ENCODE results near the gene TIMM9.

The TIMM9 gene

DNA sequence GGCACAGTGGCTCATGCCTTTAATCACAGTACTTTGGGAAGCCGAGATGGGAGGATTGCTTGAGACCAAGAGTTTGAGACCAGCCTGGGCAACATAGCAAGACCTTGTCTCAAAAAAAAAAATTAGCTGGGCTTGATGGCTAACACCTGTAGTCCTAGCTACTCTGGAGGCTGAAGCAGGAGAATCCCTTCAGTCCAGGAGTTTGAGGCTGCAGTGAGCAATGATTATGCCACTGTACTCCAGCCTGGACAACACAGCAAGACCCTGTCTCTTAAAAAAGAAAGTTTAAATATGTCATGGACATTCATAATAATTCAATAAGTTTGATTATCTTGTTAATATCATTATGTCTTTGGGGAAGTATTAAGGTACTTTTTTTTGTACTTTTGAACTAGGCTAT is 39.1 kb upstream of the TIMM9 start:
- TF ChIP-seq TCF12 (IDR thresholded peaks at IDR 0.05; ENCODE audit: low read depth) (no peak), MAX (IDR thresholded peaks at IDR 0.05) (no peak)

DNA sequence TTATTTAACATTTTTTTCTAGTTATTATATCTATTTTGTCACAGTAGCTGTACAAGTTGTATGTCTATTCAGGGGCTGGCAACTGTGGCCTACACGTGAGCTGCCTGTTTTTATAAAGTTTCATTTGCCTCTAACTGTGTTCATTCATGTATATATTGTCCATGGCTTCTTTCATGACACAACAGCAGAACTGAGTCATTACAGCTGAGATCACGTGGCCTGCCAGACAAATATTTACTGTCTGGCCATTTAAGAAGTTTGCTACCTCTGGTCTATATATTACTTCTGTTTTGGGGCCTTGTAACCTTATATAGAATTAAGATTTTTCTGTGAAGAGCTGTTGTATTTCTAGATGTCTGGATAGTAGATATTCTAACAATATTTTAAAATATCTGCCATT is 38.1 kb upstream of the TIMM9 start:
- no peak for TF ChIP-seq NFIC (IDR thresholded peaks at IDR 0.05)
- TF ChIP-seq, protein P1, sequence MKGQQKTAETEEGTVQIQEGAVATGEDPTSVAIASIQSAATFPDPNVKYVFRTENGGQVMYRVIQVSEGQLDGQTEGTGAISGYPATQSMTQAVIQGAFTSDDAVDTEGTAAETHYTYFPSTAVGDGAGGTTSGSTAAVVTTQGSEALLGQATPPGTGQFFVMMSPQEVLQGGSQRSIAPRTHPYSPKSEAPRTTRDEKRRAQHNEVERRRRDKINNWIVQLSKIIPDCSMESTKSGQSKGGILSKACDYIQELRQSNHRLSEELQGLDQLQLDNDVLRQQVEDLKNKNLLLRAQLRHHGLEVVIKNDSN (IDR thresholded peaks at IDR 0.05), result peak; percentile 41

- no peak for TF ChIP-seq YY1 (IDR thresholded peaks at IDR 0.05; ENCODE audit: low read depth)
- TF ChIP-seq TAF1 (IDR thresholded peaks at IDR 0.05; ENCODE audit: low read depth), result no peak
- TF ChIP-seq FOXM1 (IDR thresholded peaks at IDR 0.05; ENCODE audit: borderline replicate concordance, low read depth), result no peak
- TF ChIP-seq, protein P1 (IDR thresholded peaks at IDR 0.05), result no peak
Observed at GRCh38 chr14:58464652-58465051, 37.3 kb upstream of the TIMM9 start.

GRCh38 chr14:58463147-58463546 is 35.8 kb upstream of the TIMM9 start:
- TF ChIP-seq CREB1 (IDR thresholded peaks at IDR 0.05; ENCODE audit: low read depth), result no peak
- no peak for TF ChIP-seq EP300 (IDR thresholded peaks at IDR 0.05; ENCODE audit: borderline replicate concordance)
- no peak for TF ChIP-seq YY1 (IDR thresholded peaks at IDR 0.05; ENCODE audit: low read depth)
- no peak for TF ChIP-seq TAF1 (IDR thresholded peaks at IDR 0.05; ENCODE audit: low read depth)
- TF ChIP-seq, protein P1 (IDR thresholded peaks at IDR 0.05), result no peak
- TF ChIP-seq RAD21 (IDR thresholded peaks at IDR 0.05; ENCODE audit: low read depth), result no peak
- no peak for TF ChIP-seq MAX (IDR thresholded peaks at IDR 0.05)
- TF ChIP-seq FOXM1 (IDR thresholded peaks at IDR 0.05; ENCODE audit: borderline replicate concordance, low read depth), result no peak
- TF ChIP-seq NFIC (IDR thresholded peaks at IDR 0.05), result no peak
- TF ChIP-seq REST (IDR thresholded peaks at IDR 0.05; ENCODE audit: low read depth), result no peak
- TF ChIP-seq TEAD4 (IDR thresholded peaks at IDR 0.05), result no peak
- no peak for TF ChIP-seq ZBTB7A (IDR thresholded peaks at IDR 0.05; ENCODE audit: low read depth)
- TF ChIP-seq EGR1 (IDR thresholded peaks at IDR 0.05), result no peak
- TF ChIP-seq TCF12 (IDR thresholded peaks at IDR 0.05; ENCODE audit: low read depth), result no peak
- TF ChIP-seq CEBPB (IDR thresholded peaks at IDR 0.05), result no peak

- no peak for TF ChIP-seq EP300 (IDR thresholded peaks at IDR 0.05; ENCODE audit: borderline replicate concordance)
- no peak for TF ChIP-seq RAD21 (IDR thresholded peaks at IDR 0.05; ENCODE audit: low read depth)
- TF ChIP-seq TAF1 (IDR thresholded peaks at IDR 0.05; ENCODE audit: low read depth), result no peak
- no peak for TF ChIP-seq TCF12 (IDR thresholded peaks at IDR 0.05; ENCODE audit: low read depth)
- no peak for TF ChIP-seq TEAD4 (IDR thresholded peaks at IDR 0.05)
- no peak for TF ChIP-seq CREB1 (IDR thresholded peaks at IDR 0.05; ENCODE audit: low read depth)
- TF ChIP-seq REST (IDR thresholded peaks at IDR 0.05; ENCODE audit: low read depth), result no peak
- TF ChIP-seq CEBPB (IDR thresholded peaks at IDR 0.05), result no peak
- TF ChIP-seq FOXM1 (IDR thresholded peaks at IDR 0.05; ENCODE audit: borderline replicate concordance, low read depth), result no peak
- TF ChIP-seq YY1 (IDR thresholded peaks at IDR 0.05; ENCODE audit: low read depth), result no peak
- TF ChIP-seq NFIC (IDR thresholded peaks at IDR 0.05), result no peak
- TF ChIP-seq, protein P1 (IDR thresholded peaks at IDR 0.05), result no peak
- no peak for TF ChIP-seq EGR1 (IDR thresholded peaks at IDR 0.05)
- no peak for TF ChIP-seq ZBTB7A (IDR thresholded peaks at IDR 0.05; ENCODE audit: low read depth)
- no peak for TF ChIP-seq MAX (IDR thresholded peaks at IDR 0.05)
Observed at GRCh38 chr14:58460772-58461171, 33.4 kb upstream of the TIMM9 start.
